ENCODE data around the gene ZNF804B.

DNA sequence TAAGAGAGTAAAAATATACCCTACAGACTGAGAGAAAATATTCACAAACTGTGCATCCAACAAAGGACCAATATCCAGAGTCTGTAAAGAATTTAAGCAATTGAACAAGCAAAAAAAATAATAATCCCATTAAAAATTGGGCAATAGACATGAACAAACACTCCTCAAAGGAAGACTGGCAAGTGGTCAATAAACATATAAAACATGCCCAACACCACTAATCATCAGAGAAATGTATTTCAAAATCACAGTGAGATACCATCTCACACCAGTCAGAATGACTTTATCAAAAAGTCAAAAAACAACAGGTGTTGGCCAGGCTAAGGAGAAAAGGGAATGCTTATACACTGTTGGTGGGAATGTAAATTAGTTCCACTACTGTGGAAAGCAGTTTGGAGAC, 21.9 kb upstream of the ZNF804B start:
- TF ChIP-seq, protein P1, sequence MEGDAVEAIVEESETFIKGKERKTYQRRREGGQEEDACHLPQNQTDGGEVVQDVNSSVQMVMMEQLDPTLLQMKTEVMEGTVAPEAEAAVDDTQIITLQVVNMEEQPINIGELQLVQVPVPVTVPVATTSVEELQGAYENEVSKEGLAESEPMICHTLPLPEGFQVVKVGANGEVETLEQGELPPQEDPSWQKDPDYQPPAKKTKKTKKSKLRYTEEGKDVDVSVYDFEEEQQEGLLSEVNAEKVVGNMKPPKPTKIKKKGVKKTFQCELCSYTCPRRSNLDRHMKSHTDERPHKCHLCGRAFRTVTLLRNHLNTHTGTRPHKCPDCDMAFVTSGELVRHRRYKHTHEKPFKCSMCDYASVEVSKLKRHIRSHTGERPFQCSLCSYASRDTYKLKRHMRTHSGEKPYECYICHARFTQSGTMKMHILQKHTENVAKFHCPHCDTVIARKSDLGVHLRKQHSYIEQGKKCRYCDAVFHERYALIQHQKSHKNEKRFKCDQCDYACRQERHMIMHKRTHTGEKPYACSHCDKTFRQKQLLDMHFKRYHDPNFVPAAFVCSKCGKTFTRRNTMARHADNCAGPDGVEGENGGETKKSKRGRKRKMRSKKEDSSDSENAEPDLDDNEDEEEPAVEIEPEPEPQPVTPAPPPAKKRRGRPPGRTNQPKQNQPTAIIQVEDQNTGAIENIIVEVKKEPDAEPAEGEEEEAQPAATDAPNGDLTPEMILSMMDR (IDR thresholded peaks at IDR 0.05), result no peak
- TF ChIP-seq POLR2A (IDR thresholded peaks at IDR 0.05), result no peak

Data from esophagus squamous epithelium (tissue), 4 donors.